Sigmoid colon (tissue), 4 donors: ENCODE measurements around the gene MDGA2.

ENCODE experiments used
- CTCF ChIP-seq, 4 experiments: fragments of 450-650 bp in 3 of 4; fragments of 200-600 bp in 1 of 4; IDR thresholded peaks; one replicate each; pipeline ENCODE4 v1.5.1; 2016 to 2019; ENCODE audit warnings: antibody characterized with exemption in 4 of 4, mild to moderate bottlenecking in 3 of 4, moderate library complexity in 2 of 4
- EP300 ChIP-seq, 4 donors: sonication (generic); formaldehyde crosslinking; IDR thresholded peaks; one replicate each; pipeline ENCODE4 v1.6.1; 2017; ENCODE audit warnings: antibody characterized with exemption in 4 of 4
- POLR2A ChIP-seq, 2 donors: fragments of 450-650 bp; IDR thresholded peaks; one replicate each; pipeline ENCODE4 v1.6.1; 2016; ENCODE audit warnings: antibody characterized with exemption in 2 of 2, mild to moderate bottlenecking in 2 of 2, moderate library complexity in 2 of 2
- POLR2AphosphoS5 ChIP-seq, 4 donors: sonication (generic); formaldehyde crosslinking; IDR thresholded peaks; one replicate each; pipeline ENCODE4 v1.6.1; 2017; ENCODE audit warnings: antibody characterized with exemption in 4 of 4

DNA sequence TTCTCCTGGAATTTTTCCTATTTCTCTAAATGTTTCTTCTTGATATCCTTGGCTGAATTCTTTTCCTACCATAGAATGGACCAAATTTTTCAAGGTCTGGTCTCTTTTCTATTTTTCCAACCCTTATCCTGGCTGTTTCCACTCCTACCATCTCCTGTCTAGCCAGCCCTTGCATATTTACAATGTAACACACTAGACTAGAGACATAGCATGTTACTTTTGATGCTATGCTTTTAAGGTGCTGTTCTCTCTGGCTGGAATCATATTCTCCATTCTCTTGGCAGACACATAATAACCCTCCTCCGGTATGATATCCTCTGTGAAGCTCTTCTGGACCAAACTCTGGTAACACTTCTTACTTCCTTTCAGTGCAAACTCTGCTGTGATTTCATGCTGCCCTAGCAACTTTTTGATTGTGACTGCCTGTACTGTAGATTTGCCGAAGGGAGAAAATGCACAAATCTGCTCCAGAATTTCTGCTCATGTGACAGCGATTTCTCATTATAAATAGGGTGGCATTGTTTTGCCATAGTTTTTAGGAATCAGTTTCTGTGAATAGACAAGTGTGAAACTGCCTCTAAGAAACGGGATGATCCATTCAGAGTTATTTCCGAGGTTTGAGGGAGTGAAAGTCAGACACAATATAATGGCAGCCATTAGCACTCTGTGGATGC, 284.4 kb downstream of the MDGA2 start:
- TF ChIP-seq CTCF (IDR thresholded peaks at IDR 0.05): no peak
- TF ChIP-seq POLR2A (IDR thresholded peaks at IDR 0.05): no peak
- TF ChIP-seq EP300 (IDR thresholded peaks at IDR 0.05): no peak
- TF ChIP-seq POLR2AphosphoS5 (IDR thresholded peaks at IDR 0.05): no peak
